Gastrocnemius medialis (tissue), 4 donors: ENCODE data around the gene PSMB10.

Experiments used
- POLR2A ChIP-seq, 2 donors: fragments of 450-650 bp; IDR thresholded peaks; one replicate each; pipeline ENCODE4 v1.6.1; 2017; ENCODE audit warnings: antibody characterized with exemption in 2 of 2, mild to moderate bottlenecking in 2 of 2, moderate library complexity in 2 of 2
- TF ChIP-seq, protein P1 (sequence below), 5 experiments: fragments of 450-650 bp in 3 of 5; fragments of 200-600 bp in 2 of 5; sonication (generic) in 2 of 5; IDR thresholded peaks in 4 of 5; conservative IDR thresholded peaks in 1 of 5; 1 replicate in 4 of 5; 2 replicates in 1 of 5; pipeline ENCODE4 v1.5.1; 2016 to 2019; ENCODE audit warnings: antibody characterized with exemption in 5 of 5, mild to moderate bottlenecking in 3 of 5, moderate library complexity in 3 of 5

DNA sequence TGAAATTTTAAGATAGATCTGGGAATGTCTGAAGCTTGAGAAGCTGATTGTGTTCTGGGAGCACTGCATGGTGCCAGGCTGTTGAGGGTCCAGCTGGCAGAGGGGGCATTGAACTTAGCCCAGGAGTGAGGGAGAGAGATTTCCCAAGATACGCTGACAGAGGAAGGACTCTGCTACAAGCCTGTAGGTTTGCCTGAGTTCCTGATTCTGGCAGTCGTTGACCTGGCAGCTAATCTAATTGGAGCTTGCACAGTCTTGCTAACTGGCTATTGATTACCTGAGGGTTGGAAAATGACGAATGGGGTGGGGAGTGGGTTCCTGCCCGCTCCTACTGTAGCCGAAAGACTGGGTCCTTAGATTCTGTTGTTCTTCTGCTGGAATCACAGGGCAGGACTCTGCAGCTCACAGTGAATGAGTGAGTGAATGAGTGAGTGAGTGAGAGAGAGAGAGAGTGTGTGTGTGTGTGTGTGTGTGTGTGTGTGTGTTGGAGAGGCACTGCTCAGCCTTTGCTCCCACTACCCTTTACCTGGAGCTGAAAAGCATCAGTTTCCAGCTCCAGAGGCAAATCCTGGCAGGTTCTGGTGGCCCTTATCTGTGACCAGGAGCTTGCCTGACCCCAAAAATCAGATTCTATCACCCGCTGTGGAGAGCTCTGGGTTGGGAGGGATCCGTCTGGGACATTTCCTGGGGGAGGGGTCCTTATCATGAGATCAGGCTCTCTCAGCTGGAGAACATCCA is 21.7 kb downstream of the PSMB10 start:
- TF ChIP-seq, protein P1, sequence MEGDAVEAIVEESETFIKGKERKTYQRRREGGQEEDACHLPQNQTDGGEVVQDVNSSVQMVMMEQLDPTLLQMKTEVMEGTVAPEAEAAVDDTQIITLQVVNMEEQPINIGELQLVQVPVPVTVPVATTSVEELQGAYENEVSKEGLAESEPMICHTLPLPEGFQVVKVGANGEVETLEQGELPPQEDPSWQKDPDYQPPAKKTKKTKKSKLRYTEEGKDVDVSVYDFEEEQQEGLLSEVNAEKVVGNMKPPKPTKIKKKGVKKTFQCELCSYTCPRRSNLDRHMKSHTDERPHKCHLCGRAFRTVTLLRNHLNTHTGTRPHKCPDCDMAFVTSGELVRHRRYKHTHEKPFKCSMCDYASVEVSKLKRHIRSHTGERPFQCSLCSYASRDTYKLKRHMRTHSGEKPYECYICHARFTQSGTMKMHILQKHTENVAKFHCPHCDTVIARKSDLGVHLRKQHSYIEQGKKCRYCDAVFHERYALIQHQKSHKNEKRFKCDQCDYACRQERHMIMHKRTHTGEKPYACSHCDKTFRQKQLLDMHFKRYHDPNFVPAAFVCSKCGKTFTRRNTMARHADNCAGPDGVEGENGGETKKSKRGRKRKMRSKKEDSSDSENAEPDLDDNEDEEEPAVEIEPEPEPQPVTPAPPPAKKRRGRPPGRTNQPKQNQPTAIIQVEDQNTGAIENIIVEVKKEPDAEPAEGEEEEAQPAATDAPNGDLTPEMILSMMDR (IDR thresholded peaks at IDR 0.05 in 4 of 5, conservative IDR thresholded peaks at IDR 0.05 in 1 of 5) = no peak
- TF ChIP-seq POLR2A (IDR thresholded peaks at IDR 0.05) = no peak
